ENCODE measurements around the gene MFN2. TPM values are rescaled to one million over a fixed set of nuclear protein-coding genes. Genes with fewer than 3 reads are reported as not detected.

MFN2 gene
- total RNA-seq, 1 experiment from 2014 or later, result 54.8 TPM

GRCh38 chr1:12059722-12060464 is 79.6 kb downstream of the MFN2 start:
- no peaks in the 10 kb centered on the region for H3K36me3 ChIP-seq
- no peak overlapping the region for H3K4me3 ChIP-seq
- no peak overlapping the region for H3K27ac ChIP-seq
- DNase-seq (ENCODE audit: low read depth in 1 of 2, low spot score in 2 of 2), result no peak
- peaks cover 21% of the 10 kb centered on the region for H3K27me3 ChIP-seq (replicated peaks)
- H3K9me3 ChIP-seq (replicated peaks), result peaks cover 4% of the 10 kb centered on the region; the same call in 1 of the 2 replicates
- no peaks in the 10 kb centered on the region for H3K4me1 ChIP-seq (replicated peaks)

GRCh38 chr1:12060500-12060899 is 80.3 kb downstream of the MFN2 start:
- no peak overlapping the region for H3K4me3 ChIP-seq
- H3K4me1 ChIP-seq (replicated peaks), result no peaks in the 10 kb centered on the region
- no peaks in the 10 kb centered on the region for H3K36me3 ChIP-seq
- peaks cover 4% of the 10 kb centered on the region; the same call in 1 of the 2 replicates for H3K9me3 ChIP-seq (replicated peaks)
- peaks cover 27% of the 10 kb centered on the region for H3K27me3 ChIP-seq (replicated peaks)
- no peak overlapping the region for H3K27ac ChIP-seq
- no peak for DNase-seq (ENCODE audit: low read depth in 1 of 2, low spot score in 2 of 2)

Other genes starting within 250 kb of the MFN2 start
- gene AGTRAP, start 244.3 kb upstream of the MFN2 start, total RNA-seq (2014; rRNA removed; shearing (Covaris generic)), result 22.5 and 22.6 TPM in 2 replicates
- not detected in 2 replicates for gene C1orf167, start 218.3 kb upstream of the MFN2 start, total RNA-seq (2014; rRNA removed; shearing (Covaris generic))
- 6.3 and 10.4 TPM in 2 replicates for gene MTHFR, start 174.5 kb upstream of the MFN2 start, total RNA-seq (2014; rRNA removed; shearing (Covaris generic))
- 3.4 and 5.1 TPM in 2 replicates for gene CLCN6, start 174.3 kb upstream of the MFN2 start, total RNA-seq (2014; rRNA removed; shearing (Covaris generic))
- gene NPPA, start 132.7 kb upstream of the MFN2 start, total RNA-seq (2014; rRNA removed; shearing (Covaris generic)), result not detected in 2 replicates
- gene NPPB, start 121.5 kb upstream of the MFN2 start, total RNA-seq (2014; rRNA removed; shearing (Covaris generic)), result 112 and 320 TPM in 2 replicates
- gene KIAA2013, start 54.0 kb upstream of the MFN2 start, total RNA-seq (2014; rRNA removed; shearing (Covaris generic)), result 85.2 and 102 TPM in 2 replicates
- gene PLOD1, start 45.7 kb upstream of the MFN2 start, total RNA-seq (2014; rRNA removed; shearing (Covaris generic)), result 229 and 382 TPM in 2 replicates
- 34.5 and 43.1 TPM in 2 replicates for gene MIIP, start 39.1 kb downstream of the MFN2 start, total RNA-seq (2014; rRNA removed; shearing (Covaris generic))
- gene TNFRSF8, start 82.9 kb downstream of the MFN2 start, total RNA-seq (2014; rRNA removed; shearing (Covaris generic)), result not detected in 2 replicates
- gene TNFRSF1B, start 186.5 kb downstream of the MFN2 start, total RNA-seq (2014; rRNA removed; shearing (Covaris generic)), result 0.13 and 1.4 TPM in 2 replicates
- gene VPS13D, start 249.6 kb downstream of the MFN2 start, total RNA-seq (2014; rRNA removed; shearing (Covaris generic)), result 7.3 and 12.9 TPM in 2 replicates